K562 (cell line): ENCODE data around the gene SLIRP. TPM values are rescaled to one million over a fixed set of nuclear protein-coding genes. Genes with fewer than 3 reads are reported as not detected.

ENCODE experiments used
- ATAC-seq: fragments of 200-7000 bp; cut with Tn5 transposase; 3 replicates; pipeline ENCODE4 v1.9.1; 2020; ENCODE audit warnings: moderate library complexity
- BruUV-seq: library from RNA; stranded (reverse); fragments of 400-500 nt; replicated peaks from 2 replicates; lab custom pipeline; 2021; lab: Mats Ljungman, UMichigan
- CTCF ChIA-PET: fragments of 300-600 bp; formaldehyde crosslinking; extraction: SDS; loops from one replicate; lab custom pipeline; 2021; ENCODE audit warnings: low intra/inter-chr PET ratio; lab: Yijun Ruan, JAX
- POLR2A ChIA-PET: fragments of 300-600, 350-650 bp; sonication (Branson Sonifier 250); formaldehyde crosslinking; extraction: SDS; loops from one replicate; lab custom pipeline; 2021; ENCODE audit warnings: antibody characterized with exemption, inconsistent platforms; lab: Yijun Ruan, JAX
- DNase-seq, 4 experiments: peaks; one replicate each; pipeline versions ENCODE4 v3.0.0 to v3.0.0-alpha.2; 2011 to 2018; ENCODE audit warnings: low spot score in 3 of 4, mixed read lengths in 3 of 4; ENCODE audit errors: extremely low read depth in 1 of 4
- FAIRE-seq: peaks from 2 replicates; lab custom pipeline; 2011; peaks lifted over from hg19 to GRCh38; lab: Jason Lieb, UNC
- H2AFZ ChIP-seq: 2 replicates; pipeline ENCODE4 v1.6.0; 2011; ENCODE audit warnings: low read depth, low read length, control low read depth, inconsistent platforms
- H3K27ac ChIP-seq: fragments of 200-600 bp; 3 replicates; pipeline ENCODE4 v1.8.0; 2011; ENCODE audit warnings: low read depth, mild to moderate bottlenecking, control low read depth, inconsistent platforms, low read length, moderate library complexity, mixed read lengths; ENCODE audit errors: extremely low read depth
- H3K27me3 ChIP-seq, 2 experiments: fragments of 300-600 bp in 1 of 2; 2 replicates in 1 of 2; 3 replicates in 1 of 2; pipeline versions ENCODE4 v1.6.0 to v1.8.0; 2011; ENCODE audit warnings: inconsistent platforms in 2 of 2, low read length in 2 of 2, mild to moderate bottlenecking in 1 of 2, mixed read lengths in 1 of 2, moderate library complexity in 1 of 2; ENCODE audit not compliant: control insufficient read depth in 2 of 2, insufficient read depth in 2 of 2
- H3K36me3 ChIP-seq: fragments of 300-600 bp; 3 replicates; pipeline ENCODE4 v1.8.0; 2011; ENCODE audit warnings: mild to moderate bottlenecking, low read length, inconsistent platforms; ENCODE audit not compliant: control insufficient read depth, insufficient read depth
- H3K4me1 ChIP-seq, 2 experiments: fragments of 200-600 bp in 1 of 2; replicated peaks in 1 of 2; 2 replicates in 1 of 2; 3 replicates in 1 of 2; pipeline versions ENCODE4 v1.5.1 to v1.8.0; 2011; ENCODE audit warnings: inconsistent platforms in 2 of 2, low read length in 2 of 2, mild to moderate bottlenecking in 1 of 2, mixed read lengths in 1 of 2, moderate library complexity in 1 of 2; ENCODE audit not compliant: control insufficient read depth in 2 of 2, insufficient read depth in 2 of 2
- H3K4me2 ChIP-seq: 2 replicates; pipeline ENCODE4 v1.6.1; 2011; ENCODE audit warnings: low read length, control low read depth, inconsistent platforms, mixed read lengths; ENCODE audit not compliant: insufficient read depth
- H3K4me3 ChIP-seq: fragments of 200-600 bp; sonication (generic), shearing (Covaris generic); 2 replicates; pipeline ENCODE4 v1.5.1; 2016; ENCODE audit warnings: control low read depth, inconsistent platforms
- H3K79me2 ChIP-seq: fragments of 200-600 bp; 3 replicates; pipeline ENCODE4 v1.8.0; 2011; ENCODE audit warnings: low read length, inconsistent platforms; ENCODE audit not compliant: control insufficient read depth, insufficient read depth
- H3K9ac ChIP-seq, 2 experiments: 2 replicates each; pipeline versions ENCODE4 v1.6.0 to v1.6.1; 2011; ENCODE audit warnings: low read depth in 2 of 2, low read length in 2 of 2, control low read depth in 1 of 2, inconsistent platforms in 1 of 2, mild to moderate bottlenecking in 1 of 2, mixed read lengths in 1 of 2; ENCODE audit not compliant: insufficient read depth in 1 of 2
- H3K9me1 ChIP-seq: one replicate; pipeline ENCODE4 v1.6.0; 2011; ENCODE audit warnings: inconsistent platforms, mild to moderate bottlenecking, low read length, moderate library complexity; ENCODE audit not compliant: control insufficient read depth, insufficient read depth
- H3K9me3 ChIP-seq: replicated peaks from 2 replicates; pipeline ENCODE4 v1.5.1; 2011; ENCODE audit warnings: low read depth, low read length, inconsistent platforms; ENCODE audit not compliant: control insufficient read depth, insufficient read depth
- H4K20me1 ChIP-seq: replicated peaks from 2 replicates; pipeline ENCODE4 v1.6.1; 2011; ENCODE audit warnings: low read length, inconsistent platforms, mixed read lengths; ENCODE audit not compliant: control insufficient read depth, insufficient read depth
- FOXJ3 ChIP-seq: sonication (generic); formaldehyde crosslinking; IDR thresholded peaks from 2 replicates; pipeline ENCODE4 v1.4.0; 2020; ENCODE audit warnings: mild to moderate bottlenecking, missing genetic modification reagents
- PATZ1 ChIP-seq: fragments of 250-450 bp; sonication (Bioruptor Pico); IDR thresholded peaks from 2 replicates; pipeline ENCODE4 v1.5.0; 2020; ENCODE audit warnings: mild to moderate bottlenecking, borderline replicate concordance
- RBM39 ChIP-seq: fragments of 200-400 bp; formaldehyde crosslinking; optimal IDR thresholded peaks from 2 replicates; pipeline ENCODE3; 2018; ENCODE audit warnings: low read depth, low read length
- SRSF7 ChIP-seq: fragments of 200-400 bp; formaldehyde crosslinking; optimal IDR thresholded peaks from 2 replicates; pipeline ENCODE3; 2017; ENCODE audit warnings: mild to moderate bottlenecking, low read depth, low read length
- ZNF639 ChIP-seq, 2 experiments: fragments of 200-800 bp in 1 of 2; sonication (Bioruptor generic) in 1 of 2; sonication (generic) in 1 of 2; formaldehyde crosslinking in 1 of 2; IDR thresholded peaks in 1 of 2; conservative IDR thresholded peaks in 1 of 2; 2 replicates each; pipeline versions ENCODE4 v1.5.0 to v1.6.1; 2016 to 2020; ENCODE audit warnings: missing compliant biosample characterization in 1 of 2, missing genetic modification characterization in 1 of 2, missing genetic modification reagents in 1 of 2
- WGBS: fragments of 100-300 bp; shearing (Covaris generic); methylation state at CpG from one replicate; pipeline ENCODE4 v1.1.6; 2016; ENCODE audit warnings: low coverage, mixed read lengths; ENCODE audit not compliant: insufficient coverage; ENCODE audit errors: missing lambda C conversion rate; 5-methylcytosine and 5-hydroxymethylcytosine counted together
- in situ Hi-C: fragments of 300-500 bp; cut with MboI; formaldehyde crosslinking; loops from 4 replicates; pipeline ENCODE4 v1.15.0; 2018; ENCODE audit warnings: inconsistent platforms, mixed read lengths
- intact Hi-C: fragments of 100-400 bp; cut with micrococcal nuclease; formaldehyde crosslinking; loops from 2 replicates; pipeline ENCODE4 v1.14.2; 2022
- polyA plus RNA-seq, 8 experiments: library from polyadenylated mRNA; depleted of rRNA in 4 of 8; stranded (reverse) in 5 of 8; unstranded in 3 of 8; fragments of >200 nt; fragmentation: Nextera tagmentation in 2 of 8; fragmentation: Illumina TruSeq in 1 of 8; extraction: Ambion mirVana in 2 of 8; extraction: Trizol in 1 of 8; gene quantifications; 2 replicates each; pipeline versions ENCODE4 v1.2.1 to v1.2.3, GENCODE V29; 2011 to 2014; ENCODE audit warnings: inconsistent platforms in 1 of 8, missing spikeins in 1 of 8
- total RNA-seq, 7 experiments: library from RNA; depleted of rRNA in 6 of 7; stranded (reverse); fragments of >200 nt in 6 of 7; fragmentation: Illumina TruSeq in 2 of 7; extraction: Trizol in 2 of 7; gene quantifications; 2 replicates each; pipeline versions ENCODE4 v1.2.1 to v1.2.3, GENCODE V29; 2011 to 2021; ENCODE audit warnings: low replicate concordance in 1 of 7
- TF ChIP-seq, protein P1 (sequence below), 2 experiments: fragments of 250-450 bp in 1 of 2; fragments of 450-650 bp in 1 of 2; sonication (Bioruptor Pico) in 1 of 2; IDR thresholded peaks; 2 replicates each; pipeline versions ENCODE4 v1.6.1 to v1.8.0; 2016 to 2021; ENCODE audit warnings: mild to moderate bottlenecking in 2 of 2, moderate library complexity in 2 of 2, missing compliant biosample characterization in 1 of 2, missing genetic modification characterization in 1 of 2
- TF ChIP-seq, protein P2 (sequence below), 2 experiments: fragments of 450-650 bp; IDR thresholded peaks; 2 replicates each; pipeline ENCODE4 v1.6.1; 2016

Gene SLIRP
- total and polyA plus RNA-seq, 9 of the 15 experiments (the other 6 are each of a cell fraction or from before 2014, with no cell fraction given) = 251 to 1,905 (median 491) TPM

DNA sequence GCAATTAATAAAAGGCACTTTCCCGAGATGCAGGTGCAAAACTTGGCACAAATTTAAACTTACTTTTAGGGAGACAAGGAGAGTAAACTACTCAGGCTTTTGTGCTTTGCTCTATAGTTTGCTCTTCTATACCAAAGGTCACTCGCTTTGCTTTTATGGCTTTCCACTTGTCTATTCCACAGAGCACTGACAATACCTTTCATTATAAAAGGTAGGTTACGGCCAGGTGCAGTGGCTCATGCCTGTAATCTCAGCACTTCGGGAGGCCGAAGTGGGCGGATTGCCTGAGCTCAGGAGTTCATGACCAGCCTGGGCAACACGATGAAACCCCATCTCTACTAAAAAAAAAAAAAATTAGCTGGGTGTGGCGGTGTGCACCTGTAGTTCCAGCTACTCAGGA, 33.0 kb upstream of the SLIRP start:
- DNase-seq = no peak
- H3K9me3 ChIP-seq = no peaks in the 10 kb centered on the region
- no peak overlapping the region for H3K4me3 ChIP-seq
- H3K27ac ChIP-seq = no peak overlapping the region
- no peak for ATAC-seq
- no TSS peak for BruUV-seq
- 86% methylated on average over 8 of the region's 8 CpGs for WGBS
- H3K36me3 ChIP-seq = peaks cover 43% of the 10 kb centered on the region
- no peaks in the 10 kb centered on the region for H3K9me1 ChIP-seq
- no peaks in the 10 kb centered on the region for H3K27me3 ChIP-seq
- H3K4me1 ChIP-seq = no peaks in the 10 kb centered on the region
- no peak for FAIRE-seq
- H3K4me2 ChIP-seq = no peak overlapping the region
- H2AFZ ChIP-seq = no peak overlapping the region
- ChIA-PET POLR2A (no interaction called here), CTCF (no interaction called here)
- no peaks in the 10 kb centered on the region for H4K20me1 ChIP-seq
- in situ Hi-C loops = loop anchor here (25.0 kb wide), 1 partner anchor 912 kb away; no protein-coding TSS in a partner anchor
- H3K9ac ChIP-seq = no peak overlapping the region
- H3K79me2 ChIP-seq = no peaks in the 10 kb centered on the region
- intact Hi-C loops = no loop called here
- no peak for TF ChIP-seq SRSF7
- TF ChIP-seq, protein P1, sequence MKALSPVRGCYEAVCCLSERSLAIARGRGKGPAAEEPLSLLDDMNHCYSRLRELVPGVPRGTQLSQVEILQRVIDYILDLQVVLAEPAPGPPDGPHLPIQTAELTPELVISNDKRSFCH (CRISPR knock-in tag; IDR thresholded peaks at IDR 0.05) = no peak
- TF ChIP-seq, protein P1 (tag; IDR thresholded peaks at IDR 0.05) = no peak
- TF ChIP-seq, protein P2, sequence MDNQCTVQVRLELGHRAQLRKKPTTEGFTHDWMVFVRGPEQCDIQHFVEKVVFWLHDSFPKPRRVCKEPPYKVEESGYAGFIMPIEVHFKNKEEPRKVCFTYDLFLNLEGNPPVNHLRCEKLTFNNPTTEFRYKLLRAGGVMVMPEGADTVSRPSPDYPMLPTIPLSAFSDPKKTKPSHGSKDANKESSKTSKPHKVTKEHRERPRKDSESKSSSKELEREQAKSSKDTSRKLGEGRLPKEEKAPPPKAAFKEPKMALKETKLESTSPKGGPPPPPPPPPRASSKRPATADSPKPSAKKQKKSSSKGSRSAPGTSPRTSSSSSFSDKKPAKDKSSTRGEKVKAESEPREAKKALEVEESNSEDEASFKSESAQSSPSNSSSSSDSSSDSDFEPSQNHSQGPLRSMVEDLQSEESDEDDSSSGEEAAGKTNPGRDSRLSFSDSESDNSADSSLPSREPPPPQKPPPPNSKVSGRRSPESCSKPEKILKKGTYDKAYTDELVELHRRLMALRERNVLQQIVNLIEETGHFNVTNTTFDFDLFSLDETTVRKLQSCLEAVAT (IDR thresholded peaks at IDR 0.05) = no peak
- no peak for TF ChIP-seq ZNF639 (CRISPR knock-in tag; conservative IDR thresholded peaks at IDR 0.05 in 1 of 2, IDR thresholded peaks at IDR 0.05 in 1 of 2)
- TF ChIP-seq FOXJ3 (CRISPR knock-in tag) = no peak
- no peak for TF ChIP-seq RBM39
- TF ChIP-seq PATZ1 = no peak
